ENCODE results near the gene RRN3. TPM values are rescaled to one million over a fixed set of nuclear protein-coding genes. Genes with fewer than 3 reads are reported as not detected.
"Not testable (repeated sequence)": the region's sequence is repeated elsewhere in the genome, so short reads cannot be mapped to it uniquely, and the experiment has no call there.

RRN3 gene
- total and polyA plus RNA-seq, 3 donors from 2014 or later: 31.0 to 50.1 (median 44.3) TPM

GRCh38 chr16:15135483-15136360 lies 41.6 kb upstream of the RRN3 start:
- H3K36me3 ChIP-seq (ENCODE audit: low read depth, missing control alignments); H3K9me3 ChIP-seq; H3K27me3 ChIP-seq; H3K4me1 ChIP-seq; DNase-seq; H3K27ac ChIP-seq; intact Hi-C loops (cut with DNase I; ENCODE audit: low total_unique reads); H3K4me3 ChIP-seq: not testable (repeated sequence)
- 92 to 100% methylated on average over 1 to 25 of the region's 50 CpGs for WGBS, 2 donors

GRCh38 chr16:15134752-15135482 lies 40.8 kb upstream of the RRN3 start:
- intact Hi-C loops (cut with DNase I; ENCODE audit: low total_unique reads): not testable (repeated sequence)

GRCh38 chr16:15133554-15133953 lies 39.5 kb upstream of the RRN3 start:
- H3K27me3 ChIP-seq; H3K27ac ChIP-seq; H3K36me3 ChIP-seq (ENCODE audit: low read depth, missing control alignments); H3K4me1 ChIP-seq; H3K9me3 ChIP-seq; DNase-seq; H3K4me3 ChIP-seq; intact Hi-C loops (cut with DNase I; ENCODE audit: low total_unique reads): not testable (repeated sequence)
- 96% methylated on average over 18 of the region's 31 CpGs; no CpG with 5 or more reads in 1 of the 2 donors for whole genome bisulfite sequencing, 2 donors

More at GRCh38 chr16:15134752-15135482, 40.8 kb upstream of the RRN3 start:
- not testable (repeated sequence) for DNase-seq; H3K4me3 ChIP-seq; H3K9me3 ChIP-seq; H3K27ac ChIP-seq; H3K4me1 ChIP-seq; H3K36me3 ChIP-seq (ENCODE audit: low read depth, missing control alignments); H3K27me3 ChIP-seq
- 92 to 100% methylated on average over 2 to 9 of the region's 33 CpGs for WGBS, 2 donors

- DNase-seq; H3K36me3 ChIP-seq (ENCODE audit: low read depth, missing control alignments); H3K4me3 ChIP-seq; H3K9me3 ChIP-seq; H3K4me1 ChIP-seq; intact Hi-C loops (cut with DNase I; ENCODE audit: low total_unique reads); H3K27me3 ChIP-seq; H3K27ac ChIP-seq: not testable (repeated sequence)
- 96% methylated on average over 13 of the region's 41 CpGs; no CpG with 5 or more reads in 1 of the 2 donors for WGBS, 2 donors
These were observed 38.8 kb upstream of the RRN3 start for GRCh38 chr16:15132719-15133428.

GRCh38 chr16:15130943-15131700 lies 37.0 kb upstream of the RRN3 start:
- DNase-seq; H3K4me1 ChIP-seq; H3K36me3 ChIP-seq (ENCODE audit: low read depth, missing control alignments); H3K9me3 ChIP-seq; H3K27me3 ChIP-seq; intact Hi-C loops (cut with DNase I; ENCODE audit: low total_unique reads); H3K4me3 ChIP-seq; H3K27ac ChIP-seq: not testable (repeated sequence)
- 88% methylated on average over 38 of the region's 51 CpGs; no CpG with 5 or more reads in 1 of the 2 donors for WGBS, 2 donors

GRCh38 chr16:15130256-15130932 lies 36.3 kb upstream of the RRN3 start:
- H3K9me3 ChIP-seq; H3K4me3 ChIP-seq; intact Hi-C loops (cut with DNase I; ENCODE audit: low total_unique reads); H3K4me1 ChIP-seq; H3K27ac ChIP-seq; DNase-seq; H3K27me3 ChIP-seq; H3K36me3 ChIP-seq (ENCODE audit: low read depth, missing control alignments): not testable (repeated sequence)
- 93% methylated on average over 25 of the region's 37 CpGs; no CpG with 5 or more reads in 1 of the 2 donors for WGBS, 2 donors

- intact Hi-C loops (cut with DNase I; ENCODE audit: low total_unique reads); H3K27ac ChIP-seq; H3K4me1 ChIP-seq; H3K27me3 ChIP-seq; H3K4me3 ChIP-seq; H3K9me3 ChIP-seq; DNase-seq; H3K36me3 ChIP-seq (ENCODE audit: low read depth, missing control alignments): not testable (repeated sequence)
- 98% methylated on average over 18 of the region's 48 CpGs; no CpG with 5 or more reads in 1 of the 2 donors for WGBS, 2 donors
These were observed 33.8 kb upstream of the RRN3 start for GRCh38 chr16:15127641-15128425.

- H3K27me3 ChIP-seq; H3K27ac ChIP-seq; H3K4me3 ChIP-seq; H3K9me3 ChIP-seq; H3K4me1 ChIP-seq; H3K36me3 ChIP-seq (ENCODE audit: low read depth, missing control alignments); DNase-seq; intact Hi-C loops (cut with DNase I; ENCODE audit: low total_unique reads): not testable (repeated sequence)
- WGBS, 2 donors: 83 to 96% methylated on average over 5 of the region's 5 CpGs
These were observed 6.4 kb upstream of the RRN3 start for GRCh38 chr16:15100372-15100987.

GRCh38 chr16:15099366-15099909 lies 5.4 kb upstream of the RRN3 start:
- H3K4me3 ChIP-seq; H3K27ac ChIP-seq; H3K4me1 ChIP-seq; H3K9me3 ChIP-seq; intact Hi-C loops (cut with DNase I; ENCODE audit: low total_unique reads); DNase-seq; H3K36me3 ChIP-seq (ENCODE audit: low read depth, missing control alignments); H3K27me3 ChIP-seq: not testable (repeated sequence)
- WGBS, 2 donors: 64 to 67% methylated on average over 2 of the region's 2 CpGs
